ENCODE data around the gene SPRY1. TPM values are rescaled to one million over a fixed set of nuclear protein-coding genes. Genes with fewer than 3 reads are reported as not detected.

The SPRY1 gene
- total and polyA plus RNA-seq, 9 of the 15 experiments (the other 6 are each of a cell fraction or from before 2014, with no cell fraction given): 0.18 to 1.9 (median 0.45) TPM; not detected in 1

- TF ChIP-seq THAP7 (CRISPR knock-in tag; IDR thresholded peaks at IDR 0.05) (no peak), GATA2 (CRISPR knock-in tag; IDR thresholded peaks at IDR 0.05) (no peak), ARID2 (IDR thresholded peaks at IDR 0.05) (no peak), MLLT1 (IDR thresholded peaks at IDR 0.05) (no peak), YY1 (IDR thresholded peaks at IDR 0.05; ENCODE audit: borderline replicate concordance in 1 of 3, control insufficient read depth in 1 of 3, extremely low read depth in 1 of 3, insufficient read depth in 3 of 3, insufficient read length in 1 of 3, insufficient replicate concordance in 2 of 3, low read depth in 1 of 3, low read length in 2 of 3) (peak in 1 of 3 experiments; percentile 35), MEIS2 (IDR thresholded peaks at IDR 0.05; ENCODE audit: partially characterized antibody) (peak; percentile 83), CBX3 (IDR thresholded peaks at IDR 0.05; ENCODE audit: borderline replicate concordance in 1 of 2, low read length in 2 of 2) (peak in 1 of 2 experiments; percentile 45; a peak in 1 of 3 replicates), USF2 (CRISPR knock-in tag; IDR thresholded peaks at IDR 0.05) (0 out of 2 replicates have a peak, but pooled peaks have one; percentile 20), ZNF583 (CRISPR knock-in tag; IDR thresholded peaks at IDR 0.05) (no peak), TOE1 (IDR thresholded peaks at IDR 0.05; ENCODE audit: borderline replicate concordance) (0 out of 2 replicates have a peak, but pooled peaks have one; percentile 40), TOE1 (CRISPR knock-in tag; IDR thresholded peaks at IDR 0.05; ENCODE audit: borderline replicate concordance, low read depth) (no peak), RCOR1 (IDR thresholded peaks at IDR 0.05; ENCODE audit: borderline replicate concordance in 1 of 2, low read depth in 2 of 2, low read length in 2 of 2) (no peak), USF1 (CRISPR knock-in tag; IDR thresholded peaks at IDR 0.05) (peak; percentile 57), FOXJ2 (tag; IDR thresholded peaks at IDR 0.05) (no peak), KDM2B (CRISPR knock-in tag; IDR thresholded peaks at IDR 0.05) (no peak)
These were observed 33.4 kb downstream of the SPRY1 start (continued) for GRCh38 chr4:123430031-123430430.

Data from K562 (cell line).